HL-60/S4 treated with retinoic acid at 250 ng/mL for 4 days and 3 days (cell line): Measurements from ENCODE around the gene IGLL5.

Experiments used
- in situ Hi-C: fragments of 300-500 bp; cut with MboI; formaldehyde crosslinking; loops from 2 replicates; pipeline ENCODE4 v1.7.0; 2022; ENCODE audit warnings: low sequenced_read_pairs

Gene IGLL5

GRCh38 chr22:22883090-22883727 is 4.4 kb upstream of the IGLL5 start:
- in situ Hi-C loops: loop anchor here (25.0 kb wide), 2 partner anchors 96 to 421 kb away; no protein-coding TSS in a partner anchor

GRCh38 chr22:22884010-22884887 is 3.4 kb upstream of the IGLL5 start:
- in situ Hi-C loops: loop anchor here (25.0 kb wide), 2 partner anchors 97 to 422 kb away; no protein-coding TSS in a partner anchor

GRCh38 chr22:22884888-22885840 is 2.5 kb upstream of the IGLL5 start:
- in situ Hi-C loops: loop anchor here (25.0 kb wide), 2 partner anchors 98 to 423 kb away; no protein-coding TSS in a partner anchor

- in situ Hi-C loops: loop anchor here (25.0 kb wide), 2 partner anchors 99 to 424 kb away; no protein-coding TSS in a partner anchor
These were observed 1.1 kb upstream of the IGLL5 start for GRCh38 chr22:22886546-22886945.

DNA sequence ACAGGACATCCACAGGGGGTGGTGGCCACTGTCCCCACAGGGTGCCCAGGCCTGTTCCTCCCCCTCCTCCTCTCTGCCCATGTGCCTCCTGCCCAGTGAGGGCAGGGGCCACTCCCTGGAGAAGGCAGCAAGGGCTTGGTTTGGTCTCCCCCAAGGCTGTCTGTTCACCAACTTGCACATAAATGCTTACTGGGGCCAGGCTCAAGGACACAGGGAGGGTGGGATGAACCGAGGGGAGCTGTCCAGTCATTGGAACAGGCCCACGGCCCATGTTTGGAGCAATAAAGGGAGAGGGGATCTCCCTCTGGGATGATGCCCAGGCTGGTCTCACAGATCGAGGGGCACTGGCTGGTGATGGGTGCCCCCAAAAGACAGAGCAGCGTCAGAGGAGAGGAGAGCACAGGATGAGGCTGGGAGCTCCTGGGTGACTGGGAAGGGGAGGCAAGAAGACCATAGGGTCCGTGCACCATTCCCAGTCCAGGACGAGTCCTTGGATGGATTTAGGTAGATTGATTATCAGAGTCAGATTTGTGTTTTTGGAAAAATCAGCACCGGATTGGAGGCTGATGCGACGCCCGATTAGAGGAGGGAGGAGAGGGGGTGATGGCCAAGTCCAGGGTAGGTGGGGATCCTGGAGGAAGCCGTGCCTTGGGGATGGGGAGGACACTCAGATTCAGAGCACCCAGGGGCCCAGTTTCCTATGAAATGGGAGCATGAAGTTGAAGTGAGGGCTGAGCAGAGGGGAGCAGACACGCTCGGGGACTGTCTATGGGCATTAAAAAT is 1.1 kb downstream of the IGLL5 start:
- in situ Hi-C loops: loop anchor here (25.0 kb wide), 2 partner anchors 101 to 426 kb away; no protein-coding TSS in a partner anchor

GRCh38 chr22:22890085-22890484 is 2.5 kb downstream of the IGLL5 start:
- in situ Hi-C loops: loop anchor here (25.0 kb wide), 2 partner anchors 103 to 428 kb away; no protein-coding TSS in a partner anchor

DNA sequence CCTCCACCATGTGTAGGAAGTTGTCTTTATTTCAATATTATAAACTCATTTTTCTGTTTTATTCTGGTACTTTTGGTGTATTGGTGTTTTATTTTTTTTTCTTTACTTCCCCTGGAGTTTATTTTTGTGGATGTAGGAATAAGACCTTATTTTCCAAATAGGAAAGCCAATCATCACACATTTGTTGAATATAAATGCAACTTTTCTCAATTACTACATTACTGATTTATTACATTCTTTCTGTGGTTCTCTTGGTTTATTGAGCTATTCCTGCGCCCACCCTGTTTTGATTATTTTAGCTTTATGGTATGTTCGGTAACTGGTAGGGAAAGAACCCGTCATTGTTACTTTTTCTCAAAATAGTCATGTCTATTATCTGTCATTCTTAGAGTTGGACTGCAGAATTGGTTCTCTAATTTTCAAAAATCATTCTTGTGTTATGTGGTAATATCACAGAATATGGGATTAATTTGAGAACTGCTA is 3.6 kb downstream of the IGLL5 start:
- in situ Hi-C loops: loop anchor here (25.0 kb wide), 2 partner anchors 104 to 429 kb away; no protein-coding TSS in a partner anchor

GRCh38 chr22:22892096-22893052 is 4.8 kb downstream of the IGLL5 start:
- in situ Hi-C loops: loop anchor here (25.0 kb wide), 2 partner anchors 105 to 430 kb away; no protein-coding TSS in a partner anchor

DNA sequence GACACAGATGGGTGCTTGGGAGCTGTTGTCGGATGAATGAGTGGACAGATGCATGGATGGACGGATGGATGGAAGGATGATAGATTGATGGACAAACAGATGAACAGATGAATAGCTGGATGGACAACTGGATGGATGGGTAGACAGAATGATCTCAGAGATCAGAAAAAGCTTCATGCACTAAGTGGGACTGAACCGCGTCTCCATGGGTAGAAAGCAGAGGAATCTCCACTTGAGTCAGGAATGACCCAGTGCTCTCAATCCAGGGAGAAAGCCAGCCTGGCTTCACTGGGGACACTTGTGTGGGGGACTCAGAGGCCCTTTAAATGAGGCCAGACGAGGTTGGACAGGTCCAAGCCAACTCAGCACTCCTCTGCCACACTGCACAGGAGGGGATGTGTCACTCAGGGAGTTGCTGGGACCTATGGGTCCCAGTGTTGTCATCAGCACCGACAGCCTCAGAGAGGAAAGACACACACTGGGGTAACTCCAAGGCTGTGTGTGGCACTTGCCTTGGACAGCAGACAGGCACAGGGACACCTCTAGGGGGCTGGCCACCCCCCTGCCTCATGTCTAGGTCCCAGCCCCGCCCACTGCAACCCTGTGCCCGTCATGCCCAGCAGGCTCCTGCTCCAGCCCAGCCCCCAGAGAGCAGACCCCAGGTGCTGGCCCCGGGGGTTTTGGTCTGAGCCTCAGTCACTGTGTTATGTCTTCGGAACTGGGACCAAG is 5.6 kb downstream of the IGLL5 start:
- in situ Hi-C loops: loop anchor here (25.0 kb wide), 2 partner anchors 106 to 431 kb away; no protein-coding TSS in a partner anchor

DNA sequence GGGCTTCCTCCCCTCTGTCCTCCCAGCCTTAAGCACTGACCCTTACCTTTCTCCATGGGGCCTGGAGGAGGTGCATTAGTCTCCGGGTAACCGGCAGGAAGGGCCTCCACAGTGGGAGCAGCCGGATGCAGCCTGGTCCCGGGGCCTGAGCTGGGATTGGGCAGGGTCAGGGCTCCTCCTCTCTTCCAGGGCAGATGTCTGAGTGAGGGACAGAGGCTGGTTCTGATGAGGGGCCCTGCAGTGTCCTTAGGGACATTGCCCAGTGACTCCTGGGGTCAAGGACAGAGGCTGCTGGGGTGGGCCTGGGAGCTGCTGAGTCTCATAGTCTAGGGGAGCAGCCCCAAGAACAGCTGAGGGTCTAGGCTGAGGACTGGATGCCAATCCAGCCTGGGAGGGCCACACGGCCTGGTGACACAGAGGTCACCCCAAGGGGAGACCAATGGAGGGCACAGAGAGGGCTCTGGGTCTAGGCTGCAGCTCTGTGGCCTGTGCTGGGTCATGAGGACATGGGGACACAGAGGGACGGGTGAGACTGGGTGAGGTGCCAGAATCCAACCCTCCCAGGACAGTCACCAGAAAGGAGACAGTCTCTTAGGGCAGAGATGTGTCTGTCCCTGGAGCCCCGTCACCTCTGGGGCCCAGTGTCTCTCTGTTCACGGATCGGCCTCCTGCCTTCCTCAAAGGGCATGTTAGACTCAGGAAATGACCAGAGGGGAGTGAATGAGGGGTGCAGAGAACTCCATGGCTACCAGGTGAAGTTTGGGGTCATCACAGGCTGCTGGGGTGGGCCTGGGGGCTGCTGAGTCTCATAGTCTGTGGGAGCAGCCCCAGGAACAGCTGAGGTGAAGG is 6.5 kb downstream of the IGLL5 start:
- in situ Hi-C loops: loop anchor here (25.0 kb wide), 2 partner anchors 107 to 432 kb away; no protein-coding TSS in a partner anchor

GRCh38 chr22:22894740-22895731 is 7.4 kb downstream of the IGLL5 start:
- in situ Hi-C loops: loop anchor here (25.0 kb wide), 2 partner anchors 108 to 433 kb away; no protein-coding TSS in a partner anchor

DNA sequence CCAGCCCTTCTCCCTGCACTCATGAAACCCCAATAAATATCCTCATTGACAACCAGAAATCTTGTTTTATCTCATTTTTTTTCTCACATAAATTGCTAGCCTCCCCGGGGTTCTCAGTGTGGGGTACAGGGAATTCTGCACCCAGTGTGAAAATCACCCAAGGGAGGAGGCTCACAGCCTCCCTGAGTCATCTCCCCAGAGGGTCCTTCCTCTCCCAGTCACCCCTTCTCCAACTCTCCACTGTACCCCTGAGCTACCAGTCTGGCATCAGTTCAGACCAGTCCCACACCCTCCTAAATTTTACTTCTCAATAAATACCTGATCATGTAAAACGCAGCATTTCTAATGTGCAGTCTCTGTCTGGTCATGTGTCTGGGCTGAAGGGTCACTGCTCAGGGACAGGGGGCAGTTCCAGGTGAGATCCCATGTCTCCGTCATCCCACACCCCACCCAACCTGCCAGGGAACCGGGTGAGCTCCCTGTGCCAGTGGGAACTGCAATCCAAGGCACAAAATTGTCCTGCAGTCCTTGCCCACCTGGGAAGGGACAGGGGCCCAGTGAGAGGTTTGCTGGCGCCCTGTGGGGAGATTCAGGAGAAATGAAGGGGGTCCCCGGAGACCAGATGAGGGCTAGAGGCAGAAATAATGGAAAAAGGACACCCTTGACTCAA is 8.3 kb downstream of the IGLL5 start:
- in situ Hi-C loops: loop anchor here (25.0 kb wide), 2 partner anchors 109 to 434 kb away; no protein-coding TSS in a partner anchor

GRCh38 chr22:22896601-22897000 is 9.0 kb downstream of the IGLL5 start:
- in situ Hi-C loops: loop anchor here (25.0 kb wide), 2 partner anchors 109 to 434 kb away; no protein-coding TSS in a partner anchor

DNA sequence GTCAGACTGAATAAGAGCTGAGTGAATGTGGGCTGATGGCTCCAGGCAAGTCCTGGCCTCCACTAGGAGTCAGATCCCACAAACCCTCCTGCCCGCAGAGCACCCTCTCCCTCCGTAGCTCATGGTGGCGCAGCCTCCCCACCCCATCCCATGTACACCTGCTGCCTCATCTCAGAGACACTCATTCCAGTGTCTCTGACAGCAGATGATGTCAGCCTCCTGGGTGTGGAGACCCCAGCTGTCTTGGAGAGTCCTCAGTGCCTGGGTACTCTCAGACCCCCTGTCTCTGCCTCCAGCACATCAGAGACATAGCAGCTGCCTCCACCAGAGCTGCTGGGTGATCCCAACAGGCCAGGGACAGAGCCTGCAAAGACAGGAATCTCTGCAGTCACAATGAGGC is 9.5 kb downstream of the IGLL5 start:
- in situ Hi-C loops: loop anchor here (25.0 kb wide), 2 partner anchors 110 to 435 kb away; no protein-coding TSS in a partner anchor
